Thyroid gland (tissue), 4 donors: ENCODE data around the gene FSTL4.

Experiments
- POLR2A ChIP-seq, 2 donors: fragments of 450-650 bp; IDR thresholded peaks; one replicate each; pipeline ENCODE4 v1.6.1; 2017; ENCODE audit warnings: antibody characterized with exemption in 2 of 2, mild to moderate bottlenecking in 2 of 2, moderate library complexity in 1 of 2
- TF ChIP-seq, protein P1 (sequence below), 6 experiments: fragments of 200-600 bp in 3 of 6; fragments of 450-650 bp in 3 of 6; sonication (generic) in 3 of 6; IDR thresholded peaks; one replicate each; pipeline ENCODE4 v1.5.1; 2016 to 2019; ENCODE audit warnings: antibody characterized with exemption in 6 of 6, mild to moderate bottlenecking in 2 of 6, inconsistent platforms in 1 of 6, moderate library complexity in 1 of 6

DNA sequence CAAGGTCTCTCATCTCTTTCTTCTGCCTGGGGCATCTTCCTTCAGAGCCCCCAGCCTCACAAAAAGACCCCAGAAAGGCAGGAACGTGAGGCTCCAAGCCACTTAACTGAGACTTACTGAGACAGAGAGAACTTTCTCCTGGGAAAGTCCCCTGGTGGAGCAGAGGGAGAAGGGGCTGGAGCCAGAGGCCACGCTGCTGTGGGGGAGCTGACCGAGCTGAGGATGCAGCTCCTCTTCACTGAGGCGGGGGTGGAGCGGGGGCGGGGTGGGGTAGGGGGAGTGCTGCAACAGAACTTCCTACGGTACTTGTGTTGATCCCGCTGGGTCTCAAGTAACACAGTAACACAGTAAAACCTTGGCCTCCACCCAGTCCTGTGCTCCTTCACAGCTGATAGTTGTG is 204.0 kb downstream of the FSTL4 start:
- TF ChIP-seq, protein P1, sequence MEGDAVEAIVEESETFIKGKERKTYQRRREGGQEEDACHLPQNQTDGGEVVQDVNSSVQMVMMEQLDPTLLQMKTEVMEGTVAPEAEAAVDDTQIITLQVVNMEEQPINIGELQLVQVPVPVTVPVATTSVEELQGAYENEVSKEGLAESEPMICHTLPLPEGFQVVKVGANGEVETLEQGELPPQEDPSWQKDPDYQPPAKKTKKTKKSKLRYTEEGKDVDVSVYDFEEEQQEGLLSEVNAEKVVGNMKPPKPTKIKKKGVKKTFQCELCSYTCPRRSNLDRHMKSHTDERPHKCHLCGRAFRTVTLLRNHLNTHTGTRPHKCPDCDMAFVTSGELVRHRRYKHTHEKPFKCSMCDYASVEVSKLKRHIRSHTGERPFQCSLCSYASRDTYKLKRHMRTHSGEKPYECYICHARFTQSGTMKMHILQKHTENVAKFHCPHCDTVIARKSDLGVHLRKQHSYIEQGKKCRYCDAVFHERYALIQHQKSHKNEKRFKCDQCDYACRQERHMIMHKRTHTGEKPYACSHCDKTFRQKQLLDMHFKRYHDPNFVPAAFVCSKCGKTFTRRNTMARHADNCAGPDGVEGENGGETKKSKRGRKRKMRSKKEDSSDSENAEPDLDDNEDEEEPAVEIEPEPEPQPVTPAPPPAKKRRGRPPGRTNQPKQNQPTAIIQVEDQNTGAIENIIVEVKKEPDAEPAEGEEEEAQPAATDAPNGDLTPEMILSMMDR (IDR thresholded peaks at IDR 0.05): no peak
- no peak for TF ChIP-seq POLR2A (IDR thresholded peaks at IDR 0.05)
